B cell (primary cell): ENCODE measurements around the gene ARHGAP26. TPM values are rescaled to one million over a fixed set of nuclear protein-coding genes. Genes with fewer than 3 reads are reported as not detected.

Experiments used
- ATAC-seq: fragments of 200-7000 bp; cut with Tn5 transposase; one replicate; pipeline ENCODE4 v1.10.0; 2021; ENCODE audit warnings: low read depth, mild to moderate bottlenecking, moderate number of reproducible peaks, moderate library complexity
- CTCF ChIA-PET: fragments of 350-600 bp; sonication (Branson Sonifier 250); formaldehyde crosslinking; loops from one replicate; lab custom pipeline; 2021; ENCODE audit warnings: antibody characterized with exemption, inconsistent platforms; lab: Charles Lee
- POLR2A ChIA-PET: fragments of 350-600 bp; sonication (Branson Sonifier 250); formaldehyde crosslinking; loops from one replicate; lab custom pipeline; 2021; ENCODE audit warnings: antibody characterized with exemption; lab: Charles Lee
- DNase-seq: peaks from one replicate; pipeline ENCODE4 v3.0.0; 2013
- H2AFZ ChIP-seq: 2 replicates; pipeline ENCODE4 v1.6.1; 2012; ENCODE audit warnings: mild to moderate bottlenecking, low read depth, low read length; ENCODE audit not compliant: insufficient read depth, poor library complexity, severe bottlenecking
- H3K27ac ChIP-seq, 2 donors: 1 replicate in 1 of 2; 2 replicates in 1 of 2; pipeline ENCODE4 v1.5.1; 2012 to 2013; ENCODE audit warnings: low read length in 2 of 2, mild to moderate bottlenecking in 2 of 2, moderate library complexity in 1 of 2
- H3K27me3 ChIP-seq, 4 experiments: fragments of 200-600 bp in 1 of 4; sonication (generic) in 1 of 4; replicated peaks in 1 of 4; 1 replicate in 2 of 4; 2 replicates in 2 of 4; pipeline versions ENCODE4 v1.6.1 to v1.7.0; 2013 to 2016; ENCODE audit warnings: low read length in 3 of 4, mild to moderate bottlenecking in 2 of 4, mixed read lengths in 1 of 4, moderate library complexity in 1 of 4; ENCODE audit not compliant: insufficient read depth in 4 of 4, control insufficient read depth in 3 of 4; ENCODE audit errors: control extremely low read depth in 1 of 4
- H3K36me3 ChIP-seq, 2 experiments: replicated peaks in 1 of 2; 1 replicate in 1 of 2; 2 replicates in 1 of 2; pipeline versions ENCODE4 v1.6.1 to v1.7.1; 2013; ENCODE audit warnings: low read length in 1 of 2; ENCODE audit not compliant: insufficient read depth in 2 of 2, control insufficient read depth in 1 of 2; ENCODE audit errors: control extremely low read depth in 1 of 2, extremely low read depth in 1 of 2
- H3K4me1 ChIP-seq, 2 donors: fragments of 200-600 bp in 1 of 2; sonication (generic) in 1 of 2; 1 replicate in 1 of 2; 2 replicates in 1 of 2; pipeline versions ENCODE4 v1.5.1 to v1.6.1; 2013 to 2017; ENCODE audit warnings: low read length in 2 of 2; ENCODE audit not compliant: control insufficient read depth in 2 of 2, insufficient read depth in 2 of 2
- H3K4me2 ChIP-seq: replicated peaks from 2 replicates; pipeline ENCODE3; 2012; ENCODE audit warnings: mild to moderate bottlenecking, low read depth, low read length; ENCODE audit not compliant: poor library complexity, severe bottlenecking
- H3K4me3 ChIP-seq, 5 experiments: fragments of 200-600 bp in 1 of 5; sonication (generic) in 1 of 5; 1 replicate in 3 of 5; 2 replicates in 2 of 5; pipeline versions ENCODE4 v1.5.1 to v1.7.0; 2011 to 2016; ENCODE audit warnings: low read length in 4 of 5, mild to moderate bottlenecking in 4 of 5, low read depth in 2 of 5, control low read depth in 1 of 5, moderate library complexity in 1 of 5; ENCODE audit not compliant: insufficient read depth in 1 of 5; ENCODE audit errors: control extremely low read depth in 1 of 5, extremely low read depth in 1 of 5
- H3K79me2 ChIP-seq: fragments of 200-600 bp; sonication (generic); one replicate; pipeline ENCODE4 v1.6.0; 2016; ENCODE audit warnings: low read length; ENCODE audit not compliant: control insufficient read depth, insufficient read depth
- H3K9ac ChIP-seq: fragments of 200-600 bp; sonication (generic); 2 replicates; pipeline ENCODE4 v1.6.1; 2017; ENCODE audit warnings: mild to moderate bottlenecking, low read length, moderate library complexity
- H3K9me3 ChIP-seq, 3 donors: one replicate each; pipeline versions ENCODE4 v1.6.1 to v1.7.1; 2013; ENCODE audit warnings: low read length in 2 of 3; ENCODE audit not compliant: control insufficient read depth in 2 of 3, insufficient read depth in 1 of 3; ENCODE audit errors: control extremely low read depth in 1 of 3
- H4K20me1 ChIP-seq: 2 replicates; pipeline ENCODE4 v1.6.0; 2012; ENCODE audit warnings: mild to moderate bottlenecking, low read length; ENCODE audit not compliant: insufficient read depth, control insufficient read depth, poor library complexity, severe bottlenecking
- H3K27ac Mint-ChIP-seq: one replicate; pipeline ENCODE4 v1.8.0; 2021; ENCODE audit warnings: mixed read lengths
- H3K27me3 Mint-ChIP-seq: one replicate; pipeline ENCODE4 v1.8.0; 2021; ENCODE audit warnings: mixed read lengths
- H3K4me1 Mint-ChIP-seq: one replicate; pipeline ENCODE4 v1.8.0; 2021; ENCODE audit warnings: mixed read lengths
- H3K4me3 Mint-ChIP-seq: one replicate; pipeline ENCODE4 v1.8.0; 2021; ENCODE audit warnings: mixed read lengths
- H3K9me3 Mint-ChIP-seq: one replicate; pipeline ENCODE4 v1.8.0; 2022; ENCODE audit warnings: mixed read lengths; ENCODE audit not compliant: insufficient read depth
- EZH2 ChIP-seq: IDR thresholded peaks from 2 replicates; pipeline ENCODE4 v1.6.1; 2012; ENCODE audit warnings: borderline replicate concordance, low read depth, mild to moderate bottlenecking, moderate library complexity, low read length; ENCODE audit not compliant: insufficient read depth, poor library complexity, severe bottlenecking
- WGBS: methylation state at CpG from one replicate; pipeline ENCODE4 v1.1.5; 2013; ENCODE audit warnings: missing lambda C conversion rate; ENCODE audit not compliant: insufficient coverage; 5-methylcytosine and 5-hydroxymethylcytosine counted together
- intact Hi-C: fragments of 100-400 bp; cut with micrococcal nuclease; formaldehyde crosslinking; loops from one replicate; pipeline ENCODE4 v1.10.0; 2022
- polyA plus RNA-seq: library from polyadenylated mRNA; depleted of rRNA; stranded (reverse); fragments of >200 nt; gene quantifications from 2 replicates; pipeline ENCODE4 v1.2.3, GENCODE V29; 2012
- total RNA-seq, 2 donors: library from RNA; stranded (reverse); fragments of 120-200 nt in 1 of 2; gene quantifications; 1 replicate in 1 of 2; 2 replicates in 1 of 2; pipeline versions ENCODE4 v1.2.3 to v1.2.4, GENCODE V29; 2013 to 2022
- TF ChIP-seq, protein P1 (sequence below): fragments of 200-600 bp; IDR thresholded peaks from one replicate; pipeline ENCODE4 v1.8.0; 2022; ENCODE audit warnings: antibody characterized with exemption, mild to moderate bottlenecking

Gene ARHGAP26
- total and polyA plus RNA-seq, 2 donors (not counting 1 experiment from before 2014, with no cell fraction given) = 1.8 to 22.5 TPM

DNA sequence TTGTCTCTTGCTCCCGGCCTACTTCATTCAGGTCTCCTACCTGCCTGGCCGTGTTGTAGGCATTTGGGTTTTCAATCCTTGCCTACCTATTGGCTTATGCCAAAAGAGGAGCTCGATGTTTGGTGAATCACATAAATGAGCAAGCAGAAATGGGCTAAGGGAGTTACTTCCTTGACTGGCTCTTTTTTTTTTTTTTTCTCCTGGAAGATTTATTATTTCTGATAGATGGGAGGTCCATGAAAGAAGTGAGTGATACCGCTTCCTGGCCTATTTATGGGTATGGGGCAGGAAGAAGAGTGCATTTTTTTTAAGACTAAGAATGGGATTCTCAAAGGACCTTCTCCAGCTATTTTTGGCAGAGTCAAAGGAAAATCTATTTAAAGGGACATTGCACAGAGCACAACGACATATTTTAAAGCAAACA lies 294.1 kb downstream of the ARHGAP26 start:
- POLR2A ChIA-PET = no interaction called here
- Histone ChIP-seq H3K36me3 (no peaks in the 10 kb centered on the region), H3K4me3 (no peak overlapping the region), H3K4me2 (no peak overlapping the region), H2AFZ (no peak overlapping the region), H4K20me1 (no peaks in the 10 kb centered on the region), H3K4me1 (peaks cover 9 to 12% of the 10 kb centered on the region in 2 donors), H3K79me2 (no peaks in the 10 kb centered on the region), H3K27ac (no peak overlapping the region), H3K27me3 (no peaks in the 10 kb centered on the region), H3K9ac (no peak overlapping the region), H3K9me3 (no peaks in the 10 kb centered on the region)
- no peaks in the 10 kb centered on the region for H3K27me3 Mint-ChIP-seq
- TF ChIP-seq, protein P1, sequence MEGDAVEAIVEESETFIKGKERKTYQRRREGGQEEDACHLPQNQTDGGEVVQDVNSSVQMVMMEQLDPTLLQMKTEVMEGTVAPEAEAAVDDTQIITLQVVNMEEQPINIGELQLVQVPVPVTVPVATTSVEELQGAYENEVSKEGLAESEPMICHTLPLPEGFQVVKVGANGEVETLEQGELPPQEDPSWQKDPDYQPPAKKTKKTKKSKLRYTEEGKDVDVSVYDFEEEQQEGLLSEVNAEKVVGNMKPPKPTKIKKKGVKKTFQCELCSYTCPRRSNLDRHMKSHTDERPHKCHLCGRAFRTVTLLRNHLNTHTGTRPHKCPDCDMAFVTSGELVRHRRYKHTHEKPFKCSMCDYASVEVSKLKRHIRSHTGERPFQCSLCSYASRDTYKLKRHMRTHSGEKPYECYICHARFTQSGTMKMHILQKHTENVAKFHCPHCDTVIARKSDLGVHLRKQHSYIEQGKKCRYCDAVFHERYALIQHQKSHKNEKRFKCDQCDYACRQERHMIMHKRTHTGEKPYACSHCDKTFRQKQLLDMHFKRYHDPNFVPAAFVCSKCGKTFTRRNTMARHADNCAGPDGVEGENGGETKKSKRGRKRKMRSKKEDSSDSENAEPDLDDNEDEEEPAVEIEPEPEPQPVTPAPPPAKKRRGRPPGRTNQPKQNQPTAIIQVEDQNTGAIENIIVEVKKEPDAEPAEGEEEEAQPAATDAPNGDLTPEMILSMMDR = no peak
- TF ChIP-seq EZH2 = no peak
- no peaks in the 10 kb centered on the region for H3K9me3 Mint-ChIP-seq
- WGBS = no CpG with 5 or more reads among the region's 5 CpGs
- intact Hi-C loops = no loop called here
- H3K4me3 Mint-ChIP-seq = no peak overlapping the region
- CTCF ChIA-PET = no interaction called here
- peaks cover 23% of the 10 kb centered on the region for H3K4me1 Mint-ChIP-seq
- no peak overlapping the region for H3K27ac Mint-ChIP-seq
- DNase-seq = no peak
- no peak for ATAC-seq

DNA sequence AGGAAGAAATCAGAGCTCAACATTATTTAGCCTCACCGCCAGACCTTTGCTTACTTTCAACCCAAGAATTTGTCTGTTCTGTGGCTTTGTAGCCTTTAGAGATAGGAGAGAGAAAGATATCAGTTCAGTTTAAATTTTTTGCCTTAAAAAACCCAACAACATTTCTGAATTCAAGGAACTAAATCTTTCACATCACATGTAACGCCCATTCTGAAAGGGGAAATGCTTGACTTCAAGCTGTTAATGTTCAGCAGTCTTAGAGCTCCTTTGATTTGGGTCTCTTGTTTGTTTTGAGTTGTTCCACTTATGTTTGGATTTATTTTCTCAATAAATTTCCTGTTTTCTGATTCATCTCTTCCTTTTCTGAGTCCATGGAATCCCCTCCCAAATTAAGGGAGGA lies 294.5 kb downstream of the ARHGAP26 start:
- no peak overlapping the region for H3K4me3 Mint-ChIP-seq
- no peak overlapping the region for H3K27ac ChIP-seq
- no peaks in the 10 kb centered on the region for H3K36me3 ChIP-seq
- intact Hi-C loops = no loop called here
- no peak overlapping the region for H3K4me3 ChIP-seq
- ChIA-PET POLR2A (no interaction called here), CTCF (no interaction called here)
- no peaks in the 10 kb centered on the region for H3K27me3 Mint-ChIP-seq
- H3K4me1 Mint-ChIP-seq = peaks cover 23% of the 10 kb centered on the region
- no peak overlapping the region for H3K9ac ChIP-seq
- DNase-seq (no peak), ATAC-seq (no peak)
- peaks cover 9 to 12% of the 10 kb centered on the region in 2 donors for H3K4me1 ChIP-seq
- H2AFZ ChIP-seq = no peak overlapping the region
- no peak overlapping the region for H3K4me2 ChIP-seq
- no peaks in the 10 kb centered on the region for H3K9me3 ChIP-seq
- no peaks in the 10 kb centered on the region for H4K20me1 ChIP-seq
- TF ChIP-seq, protein P1 = no peak
- no peak for TF ChIP-seq EZH2
- no peaks in the 10 kb centered on the region for H3K9me3 Mint-ChIP-seq
- WGBS = no CpG with 5 or more reads among the region's 2 CpGs
- H3K79me2 ChIP-seq = no peaks in the 10 kb centered on the region
- H3K27ac Mint-ChIP-seq = no peak overlapping the region
- no peaks in the 10 kb centered on the region for H3K27me3 ChIP-seq
